Measurements from ENCODE around the gene ZNF469. TPM values are rescaled to one million over a fixed set of nuclear protein-coding genes. Genes with fewer than 3 reads are reported as not detected.

The ZNF469 gene
- total RNA-seq, 1 donor from 2014 or later: 4.2 TPM

DNA sequence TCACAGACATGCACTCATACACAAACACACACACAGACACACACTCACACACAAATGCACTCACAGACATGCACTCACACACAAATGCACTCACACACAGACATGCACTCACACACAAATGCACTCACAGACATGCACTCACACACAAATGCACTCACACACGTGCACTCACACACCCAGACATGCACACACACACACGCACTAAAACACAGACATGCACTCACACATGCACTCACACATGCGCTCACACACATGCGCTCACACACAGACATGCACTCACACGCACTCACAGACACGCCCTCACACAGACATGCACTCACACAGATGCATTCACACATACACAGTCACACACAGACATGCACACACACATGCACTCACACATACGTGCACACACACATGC lies 2.7 kb upstream of the ZNF469 start:
- peaks cover 12% of the 10 kb centered on the region for H3K4me1 Mint-ChIP-seq
- H3K27ac Mint-ChIP-seq: no peak overlapping the region
- TF ChIP-seq CTCF (IDR thresholded peaks at IDR 0.05): no peak
- DNase-seq (no peak), ATAC-seq (ENCODE audit: low read depth) (no peak)
- CTCF ChIA-PET: no interaction called here
- H3K9me3 Mint-ChIP-seq: no peaks in the 10 kb centered on the region
- H3K27me3 Mint-ChIP-seq: peaks cover 17% of the 10 kb centered on the region
- no peak overlapping the region for H3K4me3 Mint-ChIP-seq
- intact Hi-C loops (cut with micrococcal nuclease): no loop called here
- POLR2A ChIA-PET: no interaction called here
- H3K36me3 Mint-ChIP-seq (ENCODE audit: low read depth): no peaks in the 10 kb centered on the region

DNA sequence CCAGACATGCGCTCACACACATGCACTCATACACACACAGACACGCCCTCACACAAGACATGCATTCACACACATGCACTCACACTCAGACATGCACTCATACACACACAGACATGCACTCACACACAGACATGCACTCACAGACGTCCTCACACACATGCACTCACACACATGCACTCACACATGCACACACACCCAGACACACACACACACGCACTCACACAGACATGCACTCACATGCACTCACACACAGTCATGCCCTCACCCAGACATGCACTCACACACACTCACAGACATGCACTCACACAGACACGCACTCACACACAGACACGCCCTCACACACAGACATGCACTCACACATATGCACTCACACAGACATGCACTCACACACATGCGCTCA lies 2.1 kb upstream of the ZNF469 start:
- ChIA-PET CTCF (no interaction called here), POLR2A (no interaction called here)
- ATAC-seq (ENCODE audit: low read depth): no peak
- TF ChIP-seq CTCF (IDR thresholded peaks at IDR 0.05): no peak
- Mint-ChIP-seq H3K36me3 (ENCODE audit: low read depth) (no peaks in the 10 kb centered on the region), H3K4me3 (no peak overlapping the region), H3K27me3 (peaks cover 21% of the 10 kb centered on the region), H3K27ac (no peak overlapping the region), H3K4me1 (peaks cover 13% of the 10 kb centered on the region), H3K9me3 (no peaks in the 10 kb centered on the region)
- intact Hi-C loops (cut with micrococcal nuclease): no loop called here
- no peak for DNase-seq

DNA sequence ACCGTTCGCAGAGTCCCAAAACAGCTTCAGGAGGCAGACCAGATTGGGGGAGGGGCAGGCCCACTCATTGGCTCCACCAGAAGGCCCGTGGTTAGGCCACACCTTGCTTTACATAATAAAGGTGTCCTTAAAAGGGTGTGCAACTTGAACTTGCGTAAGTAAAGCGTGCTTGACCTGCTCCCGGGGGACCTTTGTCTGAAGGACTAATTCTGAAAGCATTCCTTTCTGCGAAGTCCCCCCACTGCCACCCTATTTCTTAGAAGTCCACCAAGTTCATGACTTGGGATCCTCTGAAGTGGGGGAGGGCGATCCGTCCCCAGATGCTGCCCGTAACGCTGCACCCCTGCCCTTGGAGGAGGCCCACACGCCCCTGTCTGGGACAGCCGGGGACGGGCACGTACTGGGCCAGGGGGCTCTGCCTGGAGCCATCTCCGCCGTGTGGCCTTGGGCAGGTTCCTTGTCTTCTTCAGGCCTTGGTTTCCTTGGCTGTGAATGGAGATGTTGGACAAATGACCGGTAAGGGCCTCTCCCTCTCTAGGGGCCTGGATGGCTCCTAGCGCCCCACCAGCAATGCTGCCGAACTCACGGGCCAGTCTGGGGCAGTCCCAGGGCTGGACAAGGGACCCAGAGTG lies 823 bp upstream of the ZNF469 start:
- H3K4me1 Mint-ChIP-seq: peaks cover 13% of the 10 kb centered on the region
- TF ChIP-seq CTCF (IDR thresholded peaks at IDR 0.05): no peak
- intact Hi-C loops (cut with micrococcal nuclease): no loop called here
- no peaks in the 10 kb centered on the region for H3K36me3 Mint-ChIP-seq (ENCODE audit: low read depth)
- no peaks in the 10 kb centered on the region for H3K9me3 Mint-ChIP-seq
- DNase-seq: no peak
- H3K27me3 Mint-ChIP-seq: peaks cover 30% of the 10 kb centered on the region
- no peak overlapping the region for H3K27ac Mint-ChIP-seq
- ATAC-seq (ENCODE audit: low read depth): no peak
- CTCF ChIA-PET: no interaction called here
- POLR2A ChIA-PET: no interaction called here
- H3K4me3 Mint-ChIP-seq: no peak overlapping the region

DNA sequence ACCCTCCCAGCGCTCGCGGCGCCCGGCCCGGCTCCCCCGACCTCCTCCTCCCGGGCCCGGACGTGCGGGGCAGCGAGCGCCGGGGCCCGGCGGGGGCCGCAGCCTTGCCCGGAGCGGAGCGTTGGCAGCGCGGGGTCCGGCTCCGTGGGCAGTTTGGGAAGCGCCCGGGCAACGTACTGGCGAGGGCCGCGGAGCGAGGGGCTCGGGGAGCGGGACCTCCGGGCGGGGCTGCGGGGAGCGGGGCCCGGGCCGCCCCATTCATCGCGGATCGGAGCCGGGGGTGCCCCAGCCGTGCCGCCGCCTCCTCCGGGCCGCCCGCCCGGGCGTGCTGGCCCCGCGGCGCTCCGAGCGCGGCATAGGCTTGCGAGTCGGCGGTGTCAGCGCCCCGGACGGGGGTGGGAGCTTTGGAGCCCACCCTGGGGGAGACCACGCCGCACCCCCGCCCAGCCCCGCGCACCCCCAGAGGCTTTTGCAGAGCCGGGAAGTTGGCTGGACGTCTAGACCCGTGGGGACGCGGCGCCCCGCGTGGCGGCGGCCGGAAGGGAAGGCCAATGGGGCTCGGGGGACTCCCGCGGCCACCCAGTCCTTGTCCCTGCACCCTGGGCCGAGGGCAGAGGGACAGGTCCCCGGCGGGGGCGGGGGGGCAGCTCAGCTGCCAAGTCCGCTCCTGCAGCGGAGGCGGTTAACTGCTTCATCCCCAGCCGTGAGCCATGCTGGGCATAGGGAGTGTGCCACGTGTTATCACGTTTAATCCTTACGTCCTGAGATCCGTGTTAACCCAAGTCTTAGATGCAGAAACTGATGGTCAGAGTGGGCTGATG lies 852 bp downstream of the ZNF469 start:
- no peak for TF ChIP-seq CTCF (IDR thresholded peaks at IDR 0.05)
- peaks cover 28% of the 10 kb centered on the region for H3K27me3 Mint-ChIP-seq
- peak overlapping the region; percentile 55 for H3K4me3 Mint-ChIP-seq
- intact Hi-C loops (cut with micrococcal nuclease): no loop called here
- ATAC-seq (ENCODE audit: low read depth) (no peak), DNase-seq (peak; percentile 28)
- H3K4me1 Mint-ChIP-seq: peaks cover 13% of the 10 kb centered on the region
- no peaks in the 10 kb centered on the region for H3K36me3 Mint-ChIP-seq (ENCODE audit: low read depth)
- ChIA-PET POLR2A (no interaction called here), CTCF (no interaction called here)
- H3K9me3 Mint-ChIP-seq: no peaks in the 10 kb centered on the region
- no peak overlapping the region for H3K27ac Mint-ChIP-seq

DNA sequence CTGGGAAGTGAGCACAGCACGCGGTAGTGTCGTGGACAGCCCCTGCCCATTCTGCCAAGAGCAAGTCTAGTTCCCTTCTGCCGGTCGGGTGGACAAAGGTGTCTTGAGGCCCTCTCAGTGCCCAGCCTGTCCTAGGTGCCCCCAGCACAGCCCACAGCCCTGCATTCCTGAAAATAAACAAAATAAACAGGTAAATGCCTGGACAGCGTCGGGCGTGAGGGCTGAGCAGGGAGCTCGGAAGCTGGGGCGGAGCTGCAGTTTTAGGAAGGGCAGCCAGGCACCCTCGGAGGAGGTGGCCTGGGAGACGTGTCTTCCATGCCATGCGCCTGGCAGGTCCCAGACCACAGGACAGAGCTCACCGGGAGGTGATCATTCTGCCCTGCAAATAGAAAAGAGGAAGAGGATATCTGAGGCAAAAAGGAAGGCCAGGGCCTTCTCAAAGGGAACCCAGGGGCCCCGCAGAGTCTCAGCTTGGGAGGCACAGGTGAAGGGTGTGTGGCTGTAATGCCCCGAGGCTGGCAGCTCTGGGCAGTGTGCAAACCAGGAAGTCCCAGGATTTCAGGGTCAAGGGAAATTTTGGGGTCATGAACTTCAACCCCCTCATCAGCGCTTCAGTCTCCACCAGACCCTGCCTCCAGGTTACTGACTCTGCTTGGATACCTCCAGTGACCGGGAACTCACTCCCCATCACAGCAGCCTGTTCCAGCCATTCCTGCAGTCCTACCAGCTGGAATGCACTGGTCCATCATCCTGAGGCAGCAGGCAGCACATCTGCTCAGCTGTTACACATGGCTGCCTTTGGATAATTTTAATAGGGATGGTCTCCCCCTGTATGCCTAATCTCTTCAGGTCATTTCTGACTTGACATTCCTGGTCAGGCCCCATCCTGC lies 1.7 kb downstream of the ZNF469 start:
- Mint-ChIP-seq H3K9me3 (no peaks in the 10 kb centered on the region), H3K4me1 (peaks cover 13% of the 10 kb centered on the region), H3K27me3 (peaks cover 34% of the 10 kb centered on the region), H3K4me3 (peak overlapping the region; percentile 55), H3K36me3 (ENCODE audit: low read depth) (no peaks in the 10 kb centered on the region), H3K27ac (no peak overlapping the region)
- CTCF ChIA-PET: no interaction called here
- TF ChIP-seq CTCF (IDR thresholded peaks at IDR 0.05): no peak
- intact Hi-C loops (cut with micrococcal nuclease): no loop called here
- ATAC-seq (ENCODE audit: low read depth): no peak
- POLR2A ChIA-PET: no interaction called here
- no peak for DNase-seq

Data from activated B cell treated with CpG ODN at 0.5 μM for 24 hours (primary cell).